IMR-90 (cell line): ENCODE measurements around the gene TCF7L2. TPM values are rescaled to one million over a fixed set of nuclear protein-coding genes. Genes with fewer than 3 reads are reported as not detected.

ENCODE experiments used
- ATAC-seq: fragments of 200-7000 bp; cut with Tn5 transposase; 2 replicates; pipeline ENCODE4 v1.9.1; 2020; ENCODE audit warnings: low read depth, mild to moderate bottlenecking, moderate library complexity
- BruUV-seq: library from RNA; stranded (reverse); fragments of 400-500 nt; replicated peaks from 2 replicates; lab custom pipeline; 2021; lab: Mats Ljungman, UMichigan
- CTCF ChIA-PET: fragments of 300-600 bp; formaldehyde crosslinking; extraction: SDS; loops from one replicate; lab custom pipeline; 2021; ENCODE audit warnings: antibody characterized with exemption; lab: Yijun Ruan, JAX
- POLR2A ChIA-PET: fragments of 300-600 bp; sonication (Branson Sonifier 250); formaldehyde crosslinking; loops from one replicate; lab custom pipeline; 2022; ENCODE audit warnings: antibody characterized with exemption; ENCODE audit not compliant: unreplicated experiment; lab: Charles Lee
- DNase-seq: peaks from one replicate; pipeline ENCODE4 v3.0.0; 2013
- H2AFZ ChIP-seq: replicated peaks from 2 replicates; pipeline ENCODE3; 2013; ENCODE audit warnings: low read length, mild to moderate bottlenecking; ENCODE audit not compliant: poor library complexity
- H2AK5ac ChIP-seq: 2 replicates; pipeline ENCODE4 v1.6.1; 2013; ENCODE audit warnings: low read depth, low read length, inconsistent platforms
- H2AK9ac ChIP-seq: replicated peaks from 2 replicates; pipeline ENCODE3; 2013; ENCODE audit warnings: mild to moderate bottlenecking, low read depth, low read length, moderate library complexity; ENCODE audit not compliant: poor library complexity
- H2BK120ac ChIP-seq: 2 replicates; pipeline ENCODE4 v1.6.1; 2013; ENCODE audit warnings: low read depth, low read length, inconsistent platforms
- H2BK15ac ChIP-seq: 3 replicates; pipeline ENCODE4 v1.6.1; 2013; ENCODE audit warnings: low read depth, low read length, inconsistent platforms
- H2BK20ac ChIP-seq: 2 replicates; pipeline ENCODE4 v1.6.1; 2013; ENCODE audit warnings: low read depth, mild to moderate bottlenecking, inconsistent platforms, low read length, moderate library complexity
- H2BK5ac ChIP-seq: 2 replicates; pipeline ENCODE4 v1.6.1; 2013; ENCODE audit warnings: mild to moderate bottlenecking, low read depth, low read length, inconsistent platforms; ENCODE audit not compliant: poor library complexity, severe bottlenecking
- H3K14ac ChIP-seq: replicated peaks from 2 replicates; pipeline ENCODE4 v1.6.1; 2013; ENCODE audit warnings: low read depth, low read length, inconsistent platforms
- H3K18ac ChIP-seq: 2 replicates; pipeline ENCODE4 v1.6.1; 2013; ENCODE audit warnings: low read depth, low read length, control low read depth
- H3K23ac ChIP-seq: 2 replicates; pipeline ENCODE4 v1.6.1; 2013; ENCODE audit warnings: low read depth, low read length, inconsistent platforms
- H3K27ac ChIP-seq: 2 replicates; pipeline ENCODE4 v1.5.1; 2013; ENCODE audit warnings: mild to moderate bottlenecking, control low read depth, low read length; ENCODE audit not compliant: insufficient read depth
- H3K27me3 ChIP-seq: 2 replicates; pipeline ENCODE4 v1.6.1; 2013; ENCODE audit warnings: low read length; ENCODE audit not compliant: control insufficient read depth, insufficient read depth
- H3K36me3 ChIP-seq: 2 replicates; pipeline ENCODE4 v1.6.1; 2013; ENCODE audit warnings: low read length, mixed read lengths; ENCODE audit not compliant: control insufficient read depth, insufficient read depth
- H3K4ac ChIP-seq: 2 replicates; pipeline ENCODE4 v1.6.1; 2013; ENCODE audit warnings: low read depth, low read length, inconsistent platforms
- H3K4me1 ChIP-seq: 2 replicates; pipeline ENCODE4 v1.6.1; 2013; ENCODE audit warnings: low read length, mixed read lengths; ENCODE audit not compliant: control insufficient read depth, insufficient read depth
- H3K4me2 ChIP-seq: 2 replicates; pipeline ENCODE4 v1.6.1; 2013; ENCODE audit warnings: low read depth, mild to moderate bottlenecking, control low read depth, low read length, moderate library complexity
- H3K4me3 ChIP-seq: 2 replicates; pipeline ENCODE4 v1.5.1; 2013; ENCODE audit warnings: low read depth, mild to moderate bottlenecking, control low read depth, low read length, moderate library complexity; ENCODE audit not compliant: insufficient read depth
- H3K56ac ChIP-seq: 2 replicates; pipeline ENCODE4 v1.6.1; 2013; ENCODE audit warnings: low read length, inconsistent platforms; ENCODE audit not compliant: insufficient read depth; ENCODE audit errors: extremely low read depth
- H3K79me1 ChIP-seq, 2 experiments: 2 replicates each; pipeline ENCODE4 v1.6.1; 2013; ENCODE audit warnings: low read length in 2 of 2, inconsistent platforms in 1 of 2, low read depth in 1 of 2
- H3K9ac ChIP-seq: 2 replicates; pipeline ENCODE4 v1.6.1; 2013; ENCODE audit warnings: low read depth, low read length, control low read depth
- H3K9me1 ChIP-seq: 2 replicates; pipeline ENCODE4 v1.6.1; 2013; ENCODE audit warnings: low read length, inconsistent platforms; ENCODE audit not compliant: insufficient read depth
- H3K9me3 ChIP-seq: 2 replicates; pipeline ENCODE4 v1.6.1; 2013; ENCODE audit warnings: low read length; ENCODE audit not compliant: control insufficient read depth, insufficient read depth
- H4K20me1 ChIP-seq: 2 replicates; pipeline ENCODE4 v1.6.1; 2013; ENCODE audit warnings: low read length, inconsistent platforms; ENCODE audit not compliant: insufficient read depth
- H4K5ac ChIP-seq: 2 replicates; pipeline ENCODE4 v1.6.1; 2013; ENCODE audit warnings: mild to moderate bottlenecking, low read depth, low read length, control low read depth
- H4K8ac ChIP-seq, 2 experiments: 2 replicates each; pipeline ENCODE4 v1.6.1; 2013; ENCODE audit warnings: low read depth in 2 of 2, low read length in 2 of 2, control low read depth in 1 of 2, inconsistent platforms in 1 of 2
- H4K91ac ChIP-seq: 2 replicates; pipeline ENCODE4 v1.6.1; 2013; ENCODE audit warnings: low read depth, low read length, inconsistent platforms; ENCODE audit not compliant: insufficient read depth
- CEBPB ChIP-seq: IDR thresholded peaks from 2 replicates; pipeline ENCODE4 v1.6.1; 2012; ENCODE audit warnings: low read depth, low read length, improper control_type of control experiment
- MAZ ChIP-seq: IDR thresholded peaks from 2 replicates; pipeline ENCODE4 v1.6.1; 2012; ENCODE audit warnings: low read depth, mild to moderate bottlenecking, low read length, improper control_type of control experiment, moderate library complexity, borderline replicate concordance
- WGBS, 2 experiments: methylation state at CpG; one replicate each; pipeline versions ENCODE4 v1.1.5 to v1.1.7; 2013; ENCODE audit warnings: missing lambda C conversion rate in 2 of 2; ENCODE audit not compliant: insufficient read length in 1 of 2; ENCODE audit errors: extremely low coverage in 2 of 2; 5-methylcytosine and 5-hydroxymethylcytosine counted together
- dilution Hi-C: fragments of 300-500 bp; cut with HindIII; formaldehyde crosslinking; loops from one replicate; pipeline ENCODE4 v1.14.3; 2018; ENCODE audit warnings: low sequenced_read_pairs; ENCODE audit not compliant: unreplicated experiment
- in situ Hi-C: fragments of 300-500 bp; cut with MboI; formaldehyde crosslinking; loops from 3 replicates; pipeline ENCODE4 v1.14.3; 2019; ENCODE audit warnings: low sequenced_read_pairs, inconsistent platforms, mixed read lengths
- intact Hi-C: fragments of 100-400 bp; cut with micrococcal nuclease; formaldehyde crosslinking; loops from 2 replicates; pipeline ENCODE4 v1.10.0; 2022
- polyA plus RNA-seq, 3 experiments: library from polyadenylated mRNA; depleted of rRNA; stranded (reverse); fragments of >200 nt; gene quantifications; 2 replicates each; pipeline ENCODE4 v1.2.3, GENCODE V29; 2012; ENCODE audit warnings: low replicate concordance in 1 of 3
- total RNA-seq: library from RNA; depleted of rRNA; stranded (reverse); fragments of >200 nt; gene quantifications from 2 replicates; pipeline ENCODE4 v1.2.3, GENCODE V29; 2012

Gene TCF7L2
- total and polyA plus RNA-seq, 2 of the 4 experiments (the other 2 are of a cell fraction), result 1.3 to 12.2 TPM

- dilution Hi-C loops, result no loop called here
- POLR2A ChIA-PET, result no interaction called here
These were observed 144.1 kb downstream of the TCF7L2 start for GRCh38 chr10:113094114-113094486.

More at GRCh38 chr10:113094114-113094486, 144.1 kb downstream of the TCF7L2 start:
- peak overlapping the region; percentile 41; the same call in 1 of the 2 replicates for H2BK120ac ChIP-seq
- CTCF ChIA-PET, result no interaction called here
- no peak overlapping the region for H3K23ac ChIP-seq
- H2BK20ac ChIP-seq, result peak overlapping the region; percentile 10
- H3K27me3 ChIP-seq, result no peaks in the 10 kb centered on the region
- no peak overlapping the region for H3K56ac ChIP-seq
- TF ChIP-seq CEBPB (peak; percentile 91), MAZ (no peak)
- peak overlapping the region; percentile 31; the same call in 1 of the 2 replicates for H3K4ac ChIP-seq
- H3K9ac ChIP-seq, result no peak overlapping the region
- intact Hi-C loops, result no loop called here
- H4K5ac ChIP-seq, result peak overlapping the region; percentile 2; the same call in 1 of the 2 replicates
- peak overlapping the region; percentile 57; the same call in 1 of the 2 replicates for H3K18ac ChIP-seq
- peak overlapping the region; percentile 55 for H2AK5ac ChIP-seq
- H4K91ac ChIP-seq, result peak overlapping the region; percentile 49; the same call in 1 of the 2 replicates
- H3K4me1 ChIP-seq, result peaks cover 11% of the 10 kb centered on the region
- peak overlapping the region in 1 of 2 experiments; percentile 32; a peak in 1 of 4 replicates for H4K8ac ChIP-seq
- no CpG with 5 or more reads among the region's 3 CpGs for WGBS, 2 experiments
- H3K9me1 ChIP-seq, result peaks cover 11% of the 10 kb centered on the region
- in situ Hi-C loops, result no loop called here
- H2BK5ac ChIP-seq, result peak overlapping the region; percentile 63
- ATAC-seq (peak; percentile 29), DNase-seq (peak; percentile 69)
- BruUV-seq, result no TSS peak
- H2AK9ac ChIP-seq, result no peak overlapping the region
- H2BK15ac ChIP-seq, result no peak overlapping the region
- no peak overlapping the region for H3K4me3 ChIP-seq
- peaks cover 8% of the 10 kb centered on the region for H3K36me3 ChIP-seq
- peak overlapping the region; percentile 70 for H3K27ac ChIP-seq
- H4K20me1 ChIP-seq, result no peaks in the 10 kb centered on the region
- H3K4me2 ChIP-seq, result peak overlapping the region; percentile 67; the same call in 1 of the 2 replicates
- 0 out of 2 replicates have a peak overlapping the region, but pooled peaks have one; percentile 2 for H3K14ac ChIP-seq
- peaks cover 31 to 52% of the 10 kb centered on the region in 2 experiments for H3K79me1 ChIP-seq
- H3K9me3 ChIP-seq, result no peaks in the 10 kb centered on the region
- H2AFZ ChIP-seq, result no peak overlapping the region
